HCT116 (cell line): ENCODE results near the gene TMEM79.

Source experiments
- CEBPB ChIP-seq: IDR thresholded peaks from 2 replicates; pipeline ENCODE4 v1.6.1; 2012; ENCODE audit warnings: low read depth
- CTCF ChIP-seq, 3 experiments: fragments of 200-600 bp in 1 of 3; sonication (generic) in 1 of 3; IDR thresholded peaks in 2 of 3; conservative IDR thresholded peaks in 1 of 3; 2 replicates each; pipeline ENCODE4 v1.5.1; 2012 to 2017; ENCODE audit warnings: low read depth in 2 of 3, low read length in 2 of 3, antibody characterized with exemption in 1 of 3, borderline replicate concordance in 1 of 3, control low read depth in 1 of 3, mild to moderate bottlenecking in 1 of 3, mixed read lengths in 1 of 3, mixed run types in 1 of 3, moderate library complexity in 1 of 3; ENCODE audit not compliant: insufficient read depth in 1 of 3
- EGR1 ChIP-seq: IDR thresholded peaks from 2 replicates; pipeline ENCODE4 v1.6.1; 2012; ENCODE audit warnings: low read depth
- EZH2phosphoT487 ChIP-seq: fragments of 200-600 bp; IDR thresholded peaks from 2 replicates; pipeline ENCODE4 v1.6.1; 2018; ENCODE audit warnings: antibody characterized with exemption, borderline replicate concordance
- JUND ChIP-seq: IDR thresholded peaks from 2 replicates; pipeline ENCODE4 v1.6.1; 2012
- MAX ChIP-seq: IDR thresholded peaks from 2 replicates; pipeline ENCODE4 v1.6.1; 2012
- POLR2A ChIP-seq: IDR thresholded peaks from 2 replicates; pipeline ENCODE4 v1.7.0; 2011; ENCODE audit warnings: borderline replicate concordance; ENCODE audit not compliant: insufficient read depth, insufficient read length; ENCODE audit errors: extremely low read depth
- POLR2AphosphoS5 ChIP-seq: IDR thresholded peaks from 2 replicates; pipeline ENCODE4 v1.6.1; 2011; ENCODE audit warnings: mild to moderate bottlenecking, low read depth, low read length, moderate library complexity
- SP1 ChIP-seq: IDR thresholded peaks from 2 replicates; pipeline ENCODE4 v1.6.1; 2012; ENCODE audit warnings: low read depth
- SRF ChIP-seq: IDR thresholded peaks from 2 replicates; pipeline ENCODE4 v1.6.1; 2012; ENCODE audit warnings: low read depth
- YY1 ChIP-seq: IDR thresholded peaks from 2 replicates; pipeline ENCODE4 v1.6.1; 2011; ENCODE audit warnings: low read length, low read depth, moderate library complexity, mild to moderate bottlenecking; ENCODE audit not compliant: insufficient replicate concordance; ENCODE audit errors: extremely low read depth

GRCh38 chr1:156281281-156281680 lies 2.8 kb upstream of the TMEM79 start:
- TF ChIP-seq MAX: peak; percentile 26; the same call in 1 of the 2 replicates
- TF ChIP-seq YY1: no peak
- TF ChIP-seq CTCF (IDR thresholded peaks at IDR 0.05 in 2 of 3, conservative IDR thresholded peaks at IDR 0.05 in 1 of 3; ENCODE audit: borderline replicate concordance in 1 of 3, insufficient read depth in 1 of 3, low read depth in 2 of 3, low read length in 2 of 3): 0 out of 6 replicates have a peak, but pooled peaks of 1 of the 3 experiments have one; percentile 6
- no peak for TF ChIP-seq JUND
- no peak for TF ChIP-seq EGR1
- TF ChIP-seq POLR2AphosphoS5: no peak
- no peak for TF ChIP-seq POLR2A
- TF ChIP-seq EZH2phosphoT487: no peak
- TF ChIP-seq CEBPB: no peak
- TF ChIP-seq SRF: no peak
- TF ChIP-seq SP1: no peak
